Coronary artery (tissue), 2 donors: ENCODE measurements around the gene GRP.

ENCODE experiments used
- DNase-seq: peaks from one replicate; pipeline ENCODE4 v3.0.0-alpha.2; 2017; ENCODE audit warnings: low spot score
- H3K27ac ChIP-seq, 2 donors: fragments of 200-600 bp; sonication (generic); one replicate each; pipeline ENCODE4 v1.5.1; 2016 to 2019
- H3K4me3 ChIP-seq: fragments of 200-600 bp; sonication (generic); 2 replicates; pipeline ENCODE4 v1.5.1; 2016; ENCODE audit warnings: mild to moderate bottlenecking, moderate library complexity
- CTCF ChIP-seq: fragments of 200-600 bp; sonication (generic); IDR thresholded peaks from one replicate; pipeline ENCODE4 v1.5.1; 2019; ENCODE audit warnings: antibody characterized with exemption

The GRP gene

DNA sequence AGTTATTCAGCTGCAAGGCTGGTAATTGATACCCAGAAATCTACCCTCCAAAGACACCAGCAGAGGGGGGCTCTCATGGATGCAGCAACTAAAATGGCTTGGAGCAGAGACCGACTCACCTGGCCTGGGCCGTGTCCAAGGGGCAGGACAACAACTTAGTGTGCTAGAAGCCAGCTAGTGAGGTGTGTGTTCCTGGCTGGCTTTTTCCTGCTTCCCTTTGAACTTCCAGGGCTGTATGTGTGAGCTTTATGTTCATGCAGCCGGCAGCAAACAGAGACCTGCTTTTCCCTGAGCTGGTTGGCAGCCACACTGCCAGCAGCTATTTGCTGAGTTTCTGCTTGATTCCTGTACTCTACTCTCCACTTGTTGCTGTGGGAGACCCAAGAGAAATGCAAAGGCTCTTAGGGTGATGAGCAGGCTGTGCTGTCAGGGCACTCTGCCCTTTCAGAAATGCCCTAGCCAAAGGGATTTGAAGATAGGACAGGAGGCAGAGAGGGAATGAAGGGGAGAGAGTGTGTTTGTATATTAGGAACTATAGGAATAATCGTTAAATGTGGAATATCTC is 23.7 kb upstream of the GRP start:
- TF ChIP-seq CTCF, result no peak
- DNase-seq, result no peak
- H3K4me3 ChIP-seq, result no peak overlapping the region
- no peak overlapping the region for H3K27ac ChIP-seq

- H3K4me3 ChIP-seq, result no peak overlapping the region
- no peak for DNase-seq
- no peak overlapping the region for H3K27ac ChIP-seq
- no peak for TF ChIP-seq CTCF
Measured at GRCh38 chr18:59197636-59198035, 22.3 kb upstream of the GRP start.

GRCh38 chr18:59198215-59198614 is 21.7 kb upstream of the GRP start:
- TF ChIP-seq CTCF, result no peak
- no peak for DNase-seq
- H3K4me3 ChIP-seq, result no peak overlapping the region
- H3K27ac ChIP-seq, result no peak overlapping the region

- no peak overlapping the region for H3K27ac ChIP-seq
- TF ChIP-seq CTCF, result no peak
- no peak overlapping the region for H3K4me3 ChIP-seq
- no peak for DNase-seq
Measured at GRCh38 chr18:59200787-59201186, 19.2 kb upstream of the GRP start.

GRCh38 chr18:59202258-59202820 is 17.6 kb upstream of the GRP start:
- DNase-seq, result no peak
- Histone ChIP-seq H3K27ac (no peak overlapping the region), H3K4me3 (no peak overlapping the region)
- no peak for TF ChIP-seq CTCF

DNA sequence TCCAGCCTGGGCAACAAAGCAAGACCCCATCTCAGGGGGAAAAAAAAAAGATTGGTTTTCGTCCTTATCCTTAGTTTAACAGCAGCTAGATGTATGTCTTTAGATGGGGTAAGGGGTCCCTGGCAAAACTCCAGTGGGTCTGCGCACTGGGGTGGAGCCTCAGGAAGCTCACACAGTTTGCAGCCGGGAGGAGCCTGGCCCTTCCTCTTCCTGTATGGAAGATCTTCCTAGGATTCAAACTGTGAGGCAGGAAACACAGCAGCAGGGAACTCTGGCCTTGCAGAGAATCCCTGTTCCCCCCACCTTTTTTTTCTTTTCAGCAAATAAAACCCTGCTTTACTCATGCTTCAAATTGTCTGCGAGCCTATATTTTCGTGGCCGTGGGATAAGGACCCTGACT is 12.5 kb upstream of the GRP start:
- TF ChIP-seq CTCF, result no peak
- no peak overlapping the region for H3K4me3 ChIP-seq
- DNase-seq, result no peak
- H3K27ac ChIP-seq, result no peak overlapping the region

DNA sequence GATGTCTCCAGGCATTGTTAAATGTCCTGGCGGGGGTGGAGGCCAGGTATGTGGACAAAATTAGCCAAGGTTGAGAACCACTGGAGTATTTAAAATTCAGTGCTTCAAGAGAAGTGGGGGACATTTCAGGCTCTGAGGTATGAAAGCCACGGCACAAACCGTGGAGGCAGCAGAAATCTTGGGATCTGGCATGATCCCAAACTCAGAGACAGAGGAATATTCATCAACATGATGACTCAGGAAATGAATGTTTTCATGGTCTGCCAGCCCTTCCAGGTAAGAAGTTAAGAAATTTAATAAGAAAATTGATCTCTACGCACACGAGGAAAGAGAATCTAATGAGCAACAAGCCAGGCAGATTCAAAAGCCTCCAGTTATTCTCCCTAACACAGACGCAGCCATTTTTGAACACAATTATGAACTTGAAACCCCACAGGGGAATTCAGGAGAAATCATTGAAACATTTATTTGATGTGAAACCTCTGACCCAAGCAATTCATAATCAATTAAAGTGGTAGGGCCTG is 11.3 kb upstream of the GRP start:
- H3K4me3 ChIP-seq, result no peak overlapping the region
- no peak for DNase-seq
- no peak overlapping the region for H3K27ac ChIP-seq
- TF ChIP-seq CTCF, result no peak
